Endothelial cell (in vitro differentiated cells): ENCODE results near the gene CYTH3. TPM values are rescaled to one million over a fixed set of nuclear protein-coding genes. Genes with fewer than 3 reads are reported as not detected.
"Not testable (repeated sequence)": the region's sequence is repeated elsewhere in the genome, so short reads cannot be mapped to it uniquely, and the experiment has no call there.

Experiments used
- DNase-seq: peaks from one replicate; pipeline ENCODE4 v3.0.0; 2021; ENCODE audit warnings: low spot score
- H3K27ac Mint-ChIP-seq: one replicate; pipeline ENCODE4 v1.8.0; 2021; ENCODE audit warnings: mixed read lengths, inconsistent platforms; ENCODE audit not compliant: unreplicated experiment
- H3K27me3 Mint-ChIP-seq: one replicate; pipeline ENCODE4 v1.8.0; 2021; ENCODE audit warnings: mild to moderate bottlenecking, moderate library complexity, mixed read lengths, inconsistent platforms; ENCODE audit not compliant: unreplicated experiment
- H3K36me3 Mint-ChIP-seq: one replicate; pipeline ENCODE4 v1.8.0; 2021; ENCODE audit warnings: mild to moderate bottlenecking, low read depth, mixed read lengths, inconsistent platforms; ENCODE audit not compliant: unreplicated experiment
- H3K4me1 Mint-ChIP-seq: one replicate; pipeline ENCODE4 v1.8.0; 2021; ENCODE audit warnings: mild to moderate bottlenecking, mixed read lengths, inconsistent platforms; ENCODE audit not compliant: unreplicated experiment
- H3K4me3 Mint-ChIP-seq: one replicate; pipeline ENCODE4 v1.8.0; 2021; ENCODE audit warnings: mild to moderate bottlenecking, mixed read lengths, inconsistent platforms; ENCODE audit not compliant: unreplicated experiment
- H3K9me3 Mint-ChIP-seq: one replicate; pipeline ENCODE4 v1.8.0; 2021; ENCODE audit warnings: mixed read lengths, inconsistent platforms; ENCODE audit not compliant: unreplicated experiment
- CTCF ChIP-seq: fragments of 200-600 bp; sonication (generic); IDR thresholded peaks from one replicate; pipeline ENCODE4 v1.5.0; 2021; ENCODE audit warnings: antibody characterized with exemption; ENCODE audit not compliant: unreplicated experiment
- total RNA-seq: library from RNA; stranded (reverse); fragmentation: NEBNext Ultra II Directional; extraction: Animal tissue kit (Norgen Biotek cat#: 25700); gene quantifications from one replicate; pipeline ENCODE4 v1.2.1, GENCODE V29; 2021; ENCODE audit not compliant: unreplicated experiment

The CYTH3 gene
- total RNA-seq, 1 donor from 2014 or later: 24.3 TPM

- Mint-ChIP-seq H3K4me1 (peaks cover 14% of the 10 kb centered on the region), H3K27me3 (peaks cover 3% of the 10 kb centered on the region), H3K9me3 (no peaks in the 10 kb centered on the region), H3K36me3 (no peaks in the 10 kb centered on the region), H3K4me3 (no peak overlapping the region), H3K27ac (no peak overlapping the region)
- no peak for DNase-seq
- TF ChIP-seq CTCF: no peak
Observed at GRCh38 chr7:6234384-6234783, 38.0 kb downstream of the CYTH3 start.

- Mint-ChIP-seq H3K27ac (no peak overlapping the region), H3K27me3 (peaks cover 3% of the 10 kb centered on the region)
- no peak for DNase-seq
Observed at GRCh38 chr7:6232534-6232933, 39.9 kb downstream of the CYTH3 start.

GRCh38 chr7:6232116-6232515 is 40.3 kb downstream of the CYTH3 start:
- Mint-ChIP-seq H3K4me1 (peaks cover 23% of the 10 kb centered on the region), H3K27ac (no peak overlapping the region), H3K4me3 (no peak overlapping the region), H3K9me3 (no peaks in the 10 kb centered on the region), H3K27me3 (peaks cover 3% of the 10 kb centered on the region), H3K36me3 (no peaks in the 10 kb centered on the region)
- no peak for TF ChIP-seq CTCF
- no peak for DNase-seq

More at GRCh38 chr7:6232534-6232933, 39.9 kb downstream of the CYTH3 start:
- Mint-ChIP-seq H3K36me3 (no peaks in the 10 kb centered on the region), H3K4me3 (no peak overlapping the region), H3K4me1 (peaks cover 23% of the 10 kb centered on the region), H3K9me3 (no peaks in the 10 kb centered on the region)
- no peak for TF ChIP-seq CTCF

- no peak for TF ChIP-seq CTCF
- Mint-ChIP-seq H3K36me3 (no peaks in the 10 kb centered on the region), H3K4me3 (no peak overlapping the region), H3K9me3 (no peaks in the 10 kb centered on the region), H3K27me3 (peaks cover 3% of the 10 kb centered on the region), H3K27ac (no peak overlapping the region), H3K4me1 (peaks cover 24% of the 10 kb centered on the region)
- no peak for DNase-seq
Observed at GRCh38 chr7:6231184-6231583, 41.2 kb downstream of the CYTH3 start.

- not testable (repeated sequence) for H3K36me3 Mint-ChIP-seq, H3K27ac Mint-ChIP-seq, DNase-seq, H3K27me3 Mint-ChIP-seq, H3K9me3 Mint-ChIP-seq, H3K4me3 Mint-ChIP-seq
- peaks cover 26% of the 10 kb centered on the region for H3K4me1 Mint-ChIP-seq
Observed at GRCh38 chr7:6229284-6229683, 43.1 kb downstream of the CYTH3 start.
